Activated T-helper 1 cell treated with anti-CD3 and anti-CD28 coated beads, Interleukin-12 subunit alpha, Interleukin-12 subunit beta, Interleukin-2, Interleukin-4 antibody, amounts not matched to agents 30 ng/mL and 10 ng/mL and 1 ng/mL, durations not matched to agents 14 hours and 24 hours and 36 hours (primary cell): ENCODE data around the gene VDR. TPM values are rescaled to one million over a fixed set of nuclear protein-coding genes. Genes with fewer than 3 reads are reported as not detected.
A peak's percentile ranks its signal among the peaks of the same experiment; 100 is the strongest.

Experiments
- DNase-seq: peaks from one replicate; pipeline ENCODE4 v3.0.0; 2021; ENCODE audit warnings: low spot score
- H3K27ac Mint-ChIP-seq: one replicate; pipeline ENCODE4 v1.8.0; 2021; ENCODE audit warnings: mild to moderate bottlenecking, mixed read lengths
- H3K27me3 Mint-ChIP-seq: one replicate; pipeline ENCODE4 v1.8.0; 2022; ENCODE audit warnings: mild to moderate bottlenecking, moderate library complexity, mixed read lengths; ENCODE audit not compliant: insufficient read depth
- H3K36me3 Mint-ChIP-seq: one replicate; pipeline ENCODE4 v1.8.0; 2021; ENCODE audit warnings: low read depth, mixed read lengths
- H3K4me1 Mint-ChIP-seq: one replicate; pipeline ENCODE4 v1.8.0; 2021; ENCODE audit warnings: low read depth, mixed read lengths
- H3K4me3 Mint-ChIP-seq: one replicate; pipeline ENCODE4 v1.8.0; 2021; ENCODE audit warnings: mild to moderate bottlenecking, moderate library complexity, mixed read lengths
- H3K9me3 Mint-ChIP-seq: one replicate; pipeline ENCODE4 v1.8.0; 2021; ENCODE audit warnings: mixed read lengths
- intact Hi-C: fragments of 100-400 bp; cut with micrococcal nuclease; formaldehyde crosslinking; loops from one replicate; pipeline ENCODE4 v1.15.1; 2024
- total RNA-seq: library from RNA; stranded (reverse); gene quantifications from 2 replicates; pipeline ENCODE4 v1.2.3, GENCODE V29; 2022

The VDR gene
- total RNA-seq, 1 donor from 2014 or later: 318 TPM

GRCh38 chr12:47900131-47901062 lies 4.4 kb downstream of the VDR start:
- peaks cover 84% of the 10 kb centered on the region for H3K4me1 Mint-ChIP-seq
- H3K27me3 Mint-ChIP-seq: no peaks in the 10 kb centered on the region
- peaks cover 72% of the 10 kb centered on the region for H3K36me3 Mint-ChIP-seq
- intact Hi-C loops: loop anchor here (5.0 kb wide), 1 partner anchor 193 kb away; the partner anchor contains the start of gene RPAP3
- H3K4me3 Mint-ChIP-seq: peak overlapping the region; percentile 100
- H3K9me3 Mint-ChIP-seq: no peaks in the 10 kb centered on the region
- no peak for DNase-seq
- H3K27ac Mint-ChIP-seq: peak overlapping the region; percentile 56

- peak overlapping the region; percentile 59 for H3K27ac Mint-ChIP-seq
- peaks cover 93% of the 10 kb centered on the region for H3K4me1 Mint-ChIP-seq
- H3K4me3 Mint-ChIP-seq: peak overlapping the region; percentile 100
- no peak for DNase-seq
- H3K36me3 Mint-ChIP-seq: peaks cover 78% of the 10 kb centered on the region
- H3K27me3 Mint-ChIP-seq: no peaks in the 10 kb centered on the region
- intact Hi-C loops: no loop called here
- no peaks in the 10 kb centered on the region for H3K9me3 Mint-ChIP-seq
These were observed 5.3 kb downstream of the VDR start for GRCh38 chr12:47899466-47899865.

- Mint-ChIP-seq H3K4me1 (peaks cover 96% of the 10 kb centered on the region), H3K4me3 (peak overlapping the region; percentile 15), H3K27ac (peak overlapping the region; percentile 72), H3K9me3 (no peaks in the 10 kb centered on the region), H3K27me3 (no peaks in the 10 kb centered on the region), H3K36me3 (peaks cover 84% of the 10 kb centered on the region)
- DNase-seq: no peak
- intact Hi-C loops: no loop called here
These were observed 8.2 kb downstream of the VDR start for GRCh38 chr12:47896633-47897032.

- no peak for DNase-seq
- intact Hi-C loops: no loop called here
- Mint-ChIP-seq H3K9me3 (no peaks in the 10 kb centered on the region), H3K27me3 (no peaks in the 10 kb centered on the region), H3K4me3 (no peak overlapping the region), H3K36me3 (peaks cover 84% of the 10 kb centered on the region), H3K4me1 (peaks cover 96% of the 10 kb centered on the region), H3K27ac (peak overlapping the region; percentile 72)
These were observed 8.8 kb downstream of the VDR start for GRCh38 chr12:47896022-47896421.

- Mint-ChIP-seq H3K4me1 (peaks cover 96% of the 10 kb centered on the region), H3K4me3 (peak overlapping the region; percentile 74), H3K27me3 (no peaks in the 10 kb centered on the region), H3K36me3 (peaks cover 80% of the 10 kb centered on the region), H3K27ac (peak overlapping the region; percentile 90), H3K9me3 (no peaks in the 10 kb centered on the region)
- no peak for DNase-seq
- intact Hi-C loops: no loop called here
These were observed 10.1 kb downstream of the VDR start for GRCh38 chr12:47894652-47895051.

- DNase-seq: no peak
- intact Hi-C loops: no loop called here
- no peaks in the 10 kb centered on the region for H3K27me3 Mint-ChIP-seq
- no peaks in the 10 kb centered on the region for H3K9me3 Mint-ChIP-seq
- H3K4me1 Mint-ChIP-seq: peaks cover 96% of the 10 kb centered on the region
- peak overlapping the region; percentile 90 for H3K27ac Mint-ChIP-seq
- H3K4me3 Mint-ChIP-seq: peak overlapping the region; percentile 74
- H3K36me3 Mint-ChIP-seq: peaks cover 82% of the 10 kb centered on the region
These were observed 10.7 kb downstream of the VDR start for GRCh38 chr12:47894068-47894467.

GRCh38 chr12:47892819-47893218 lies 12.0 kb downstream of the VDR start:
- no peaks in the 10 kb centered on the region for H3K9me3 Mint-ChIP-seq
- H3K36me3 Mint-ChIP-seq: peaks cover 82% of the 10 kb centered on the region
- H3K4me1 Mint-ChIP-seq: peaks cover 98% of the 10 kb centered on the region
- intact Hi-C loops: no loop called here
- H3K4me3 Mint-ChIP-seq: peak overlapping the region; percentile 74
- peak overlapping the region; percentile 90 for H3K27ac Mint-ChIP-seq
- no peaks in the 10 kb centered on the region for H3K27me3 Mint-ChIP-seq
- DNase-seq: no peak

GRCh38 chr12:47891356-47891755 lies 13.4 kb downstream of the VDR start:
- no peaks in the 10 kb centered on the region for H3K27me3 Mint-ChIP-seq
- peaks cover 95% of the 10 kb centered on the region for H3K4me1 Mint-ChIP-seq
- no peaks in the 10 kb centered on the region for H3K9me3 Mint-ChIP-seq
- peak; percentile 40 for DNase-seq
- H3K27ac Mint-ChIP-seq: peak overlapping the region; percentile 89
- peak overlapping the region; percentile 69 for H3K4me3 Mint-ChIP-seq
- H3K36me3 Mint-ChIP-seq: peaks cover 80% of the 10 kb centered on the region
- intact Hi-C loops: loop anchor here (1.0 to 2.0 kb wide), 2 partner anchors 9 to 71 kb away; partner anchors contain the start of gene TMEM106C

GRCh38 chr12:47889040-47889439 lies 15.8 kb downstream of the VDR start:
- H3K27me3 Mint-ChIP-seq: no peaks in the 10 kb centered on the region

GRCh38 chr12:47888153-47888819 lies 16.5 kb downstream of the VDR start:
- Mint-ChIP-seq H3K4me1 (peaks cover 95% of the 10 kb centered on the region), H3K27me3 (no peaks in the 10 kb centered on the region), H3K9me3 (no peaks in the 10 kb centered on the region), H3K27ac (peak overlapping the region; percentile 100), H3K36me3 (peaks cover 76% of the 10 kb centered on the region), H3K4me3 (peak overlapping the region; percentile 86)
- no peak for DNase-seq
- intact Hi-C loops: loop anchor here (5.0 to 10.0 kb wide), 6 partner anchors 219 to 1673 kb away; partner anchors contain the start of genes CCDC184 and SENP1

More at GRCh38 chr12:47889040-47889439, 15.8 kb downstream of the VDR start:
- H3K4me1 Mint-ChIP-seq: peaks cover 95% of the 10 kb centered on the region
- intact Hi-C loops: loop anchor here (1.0 to 10.0 kb wide), 7 partner anchors 15 to 1674 kb away; partner anchors contain the start of genes CCDC184, SENP1 and VDR
- H3K27ac Mint-ChIP-seq: peak overlapping the region; percentile 100
- H3K36me3 Mint-ChIP-seq: peaks cover 77% of the 10 kb centered on the region
- no peaks in the 10 kb centered on the region for H3K9me3 Mint-ChIP-seq
- H3K4me3 Mint-ChIP-seq: peak overlapping the region; percentile 86
- peak; percentile 54 for DNase-seq

- Mint-ChIP-seq H3K36me3 (peaks cover 74% of the 10 kb centered on the region), H3K9me3 (no peaks in the 10 kb centered on the region), H3K27ac (peak overlapping the region; percentile 100), H3K4me1 (peaks cover 95% of the 10 kb centered on the region), H3K27me3 (no peaks in the 10 kb centered on the region), H3K4me3 (peak overlapping the region; percentile 49)
- intact Hi-C loops: loop anchor here (5.0 to 10.0 kb wide), 6 partner anchors 220 to 1673 kb away; partner anchors contain the start of genes CCDC184 and SENP1
- DNase-seq: no peak
These were observed 17.3 kb downstream of the VDR start for GRCh38 chr12:47887529-47887928.

- Mint-ChIP-seq H3K36me3 (peaks cover 75% of the 10 kb centered on the region), H3K9me3 (no peaks in the 10 kb centered on the region), H3K27me3 (no peaks in the 10 kb centered on the region), H3K27ac (peak overlapping the region; percentile 100), H3K4me1 (peaks cover 96% of the 10 kb centered on the region), H3K4me3 (peak overlapping the region; percentile 94)
- no peak for DNase-seq
- intact Hi-C loops: loop anchor here (5.0 to 10.0 kb wide), 6 partner anchors 221 to 1672 kb away; partner anchors contain the start of genes CCDC184 and SENP1
These were observed 18.1 kb downstream of the VDR start for GRCh38 chr12:47886510-47887240.
